Stimulated activated naive CD8-positive, alpha-beta T cell treated with anti-CD3 and anti-CD28 coated beads, Interleukin-15, amount 100 ng/mL, for 72 hours (primary cell): ENCODE results near the gene FXYD6.
"Not testable (repeated sequence)": the region's sequence is repeated elsewhere in the genome, so short reads cannot be mapped to it uniquely, and the experiment has no call there.

Source experiments
- ATAC-seq: fragments of 150-1000 bp; cut with Tn5 transposase; 2 replicates; pipeline ENCODE4 v1.10.0; 2021; ENCODE audit warnings: mild to moderate bottlenecking, moderate library complexity
- DNase-seq, 2 donors: peaks; one replicate each; pipeline ENCODE4 v3.0.0; 2021 to 2022
- H3K27ac Mint-ChIP-seq, 2 donors: one replicate each; pipeline ENCODE4 v1.8.0; 2022; ENCODE audit warnings: mild to moderate bottlenecking in 2 of 2, mixed read lengths in 2 of 2, moderate library complexity in 2 of 2
- H3K27me3 Mint-ChIP-seq: one replicate; pipeline ENCODE4 v1.8.0; 2022; ENCODE audit warnings: mixed read lengths
- H3K4me1 Mint-ChIP-seq: one replicate; pipeline ENCODE4 v1.8.0; 2022; ENCODE audit warnings: mild to moderate bottlenecking, mixed read lengths
- H3K4me3 Mint-ChIP-seq, 2 donors: one replicate each; pipeline ENCODE4 v1.8.0; 2022; ENCODE audit warnings: mild to moderate bottlenecking in 2 of 2, mixed read lengths in 2 of 2, moderate library complexity in 1 of 2
- H3K9me3 Mint-ChIP-seq, 2 donors: one replicate each; pipeline ENCODE4 v1.8.0; 2022; ENCODE audit warnings: mixed read lengths in 2 of 2

FXYD6 gene

DNA sequence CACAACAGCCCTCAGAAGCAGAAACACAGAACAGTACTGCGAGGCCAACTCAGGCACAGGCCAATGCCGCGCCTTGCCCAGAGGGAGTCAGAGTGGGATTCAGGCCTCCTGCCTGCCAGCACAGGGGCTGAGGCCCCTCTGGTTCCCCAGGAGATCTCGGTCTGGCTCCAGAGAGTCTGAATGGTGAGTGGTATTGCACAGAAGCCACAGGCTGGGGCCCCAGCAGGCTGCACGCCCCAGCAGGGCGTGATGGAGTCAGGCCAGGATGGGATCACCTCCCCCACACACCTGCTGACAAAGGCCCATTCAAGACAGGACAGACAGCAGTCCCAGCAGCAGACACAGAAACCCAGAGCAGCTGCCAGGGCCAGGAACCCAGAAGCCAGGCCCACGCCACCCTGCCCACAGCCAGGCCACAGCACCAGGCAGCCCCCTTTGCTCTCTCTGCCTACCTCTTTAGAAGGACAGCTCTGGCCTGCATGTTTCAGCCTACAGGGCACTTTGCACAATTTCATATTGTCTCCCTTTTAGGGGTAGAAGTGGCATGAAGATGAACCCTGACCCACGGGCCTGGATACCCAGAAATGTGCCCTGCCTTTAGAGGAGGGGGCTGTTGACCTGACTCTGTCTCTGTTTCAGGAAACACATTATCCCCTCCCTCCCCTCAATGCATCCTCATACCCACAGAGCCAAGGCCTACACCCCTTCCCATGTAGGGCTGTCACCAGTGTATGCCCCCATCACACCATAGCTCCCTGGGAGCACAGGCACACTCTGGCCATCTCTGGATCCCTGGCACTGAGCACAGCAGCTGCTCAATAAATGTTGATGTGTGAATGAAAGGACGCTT lies 6.1 kb downstream of the FXYD6 start:
- no peaks in the 10 kb centered on the region for H3K9me3 Mint-ChIP-seq
- peaks cover 37% of the 10 kb centered on the region for H3K27me3 Mint-ChIP-seq
- ATAC-seq (no peak), DNase-seq (no peak)
- H3K4me1 Mint-ChIP-seq: peaks cover 26% of the 10 kb centered on the region
- H3K27ac Mint-ChIP-seq: peak overlapping the region in 1 of 2 donors; percentile 57
- no peak overlapping the region for H3K4me3 Mint-ChIP-seq

DNA sequence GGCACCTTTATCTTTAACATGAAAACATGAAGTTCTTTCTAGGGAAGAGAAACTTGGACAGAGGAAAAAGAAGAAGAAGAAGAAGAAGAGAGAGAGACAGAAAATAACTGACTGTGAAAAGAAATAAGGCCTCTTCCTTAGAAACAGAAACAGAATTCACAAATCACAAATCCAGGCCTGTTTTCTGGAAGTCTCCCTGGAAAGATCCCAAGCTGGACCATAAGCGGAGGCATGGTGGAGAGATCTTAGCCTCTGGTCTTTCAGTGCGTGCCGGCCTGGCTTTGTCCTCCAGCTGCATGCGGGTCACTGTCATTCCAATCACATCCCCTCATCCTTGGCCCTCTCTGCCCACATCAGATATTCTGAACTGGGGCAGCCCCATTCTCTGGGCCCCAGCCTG lies 6.9 kb downstream of the FXYD6 start:
- no peak overlapping the region for H3K4me3 Mint-ChIP-seq
- H3K27ac Mint-ChIP-seq: peak overlapping the region in 1 of 2 donors; percentile 57
- H3K27me3 Mint-ChIP-seq: peaks cover 30% of the 10 kb centered on the region
- no peaks in the 10 kb centered on the region for H3K9me3 Mint-ChIP-seq
- DNase-seq (no peak), ATAC-seq (no peak)
- H3K4me1 Mint-ChIP-seq: peaks cover 20% of the 10 kb centered on the region

DNA sequence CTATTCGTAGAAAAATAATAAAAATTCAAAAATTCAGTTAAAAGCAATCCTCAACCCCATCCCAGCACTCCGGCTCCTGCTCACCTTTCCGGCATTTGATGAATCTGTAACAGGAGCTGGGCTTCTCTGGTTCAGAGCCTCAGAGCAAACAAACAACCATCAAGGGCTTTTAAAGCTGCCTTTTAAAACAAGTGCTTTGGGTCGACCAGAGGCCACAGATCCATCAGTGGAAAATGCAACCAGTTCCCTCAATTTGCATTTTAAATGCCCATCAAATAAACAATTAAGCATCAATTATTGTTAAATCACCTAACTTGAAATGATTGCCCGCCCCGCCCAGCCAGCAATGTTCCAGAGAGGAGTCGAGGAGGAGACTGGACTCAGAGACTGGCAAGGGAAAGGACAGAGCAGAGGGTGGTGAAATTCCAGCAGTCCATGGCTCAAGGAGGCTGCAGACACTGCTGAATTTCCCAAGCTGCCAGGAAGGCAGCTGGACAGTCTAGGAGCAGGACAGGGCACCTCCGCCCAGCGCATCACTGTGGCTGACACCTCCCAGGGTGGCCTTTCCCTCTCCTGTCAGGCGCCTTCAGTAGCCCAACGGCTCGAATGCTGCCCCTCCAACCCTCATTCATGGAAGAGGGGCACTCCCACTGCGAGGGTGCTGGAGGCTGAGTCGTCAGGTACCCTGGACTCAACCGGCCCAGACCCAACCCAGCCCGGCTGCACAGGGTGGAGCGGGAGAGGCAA lies 7.5 kb downstream of the FXYD6 start:
- Mint-ChIP-seq H3K27ac (peak overlapping the region in 1 of 2 donors; percentile 43), H3K27me3 (peaks cover 24% of the 10 kb centered on the region), H3K9me3 (no peaks in the 10 kb centered on the region), H3K4me1 (peaks cover 15% of the 10 kb centered on the region), H3K4me3 (no peak overlapping the region)
- DNase-seq: no peak
- ATAC-seq: no peak

DNA sequence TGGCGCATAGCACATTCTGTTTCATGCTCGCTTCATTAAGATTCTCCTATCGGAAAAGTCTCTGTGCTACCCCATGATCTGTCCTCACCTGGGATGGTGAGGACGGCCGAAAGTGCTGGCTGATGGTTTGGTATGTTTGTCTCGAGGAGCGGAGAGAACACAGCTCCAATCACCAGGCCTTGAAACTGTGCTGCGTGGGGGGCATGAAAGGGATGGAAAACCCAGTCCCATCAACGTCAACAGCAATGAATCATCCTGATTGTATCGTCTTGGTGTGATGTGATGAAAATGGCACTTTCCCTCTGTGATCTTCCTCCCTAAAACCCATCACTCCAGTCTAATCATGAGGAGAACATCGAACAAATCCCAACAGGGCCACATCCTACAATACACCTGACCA lies 8.4 kb downstream of the FXYD6 start:
- no peaks in the 10 kb centered on the region for H3K9me3 Mint-ChIP-seq
- no peak overlapping the region for H3K27ac Mint-ChIP-seq
- peaks cover 15% of the 10 kb centered on the region for H3K27me3 Mint-ChIP-seq
- H3K4me3 Mint-ChIP-seq: no peak overlapping the region
- ATAC-seq (no peak), DNase-seq (no peak)
- peaks cover 6% of the 10 kb centered on the region for H3K4me1 Mint-ChIP-seq

DNA sequence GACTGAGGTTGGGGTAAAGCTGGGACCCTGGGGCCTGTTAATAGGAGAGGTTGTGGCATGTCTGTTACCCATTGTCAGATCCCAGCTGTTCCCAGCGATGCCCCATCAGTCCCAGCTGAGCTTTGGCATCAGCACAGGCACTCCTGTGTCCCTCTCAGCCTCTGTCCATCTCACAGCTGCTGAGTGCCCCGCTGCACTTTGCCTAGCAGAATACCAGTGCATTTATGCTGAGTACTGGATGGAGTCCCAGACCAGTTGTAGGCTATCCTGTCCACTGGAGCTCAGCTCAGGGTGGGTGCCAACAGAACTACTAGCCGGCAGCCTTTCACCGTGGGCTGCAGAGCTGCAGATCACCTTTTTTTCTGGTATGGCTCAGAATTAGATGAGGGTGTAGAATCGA lies 9.9 kb downstream of the FXYD6 start:
- DNase-seq (no peak), ATAC-seq (no peak)
- H3K27me3 Mint-ChIP-seq: no peaks in the 10 kb centered on the region
- peaks cover 7% of the 10 kb centered on the region for H3K4me1 Mint-ChIP-seq
- H3K27ac Mint-ChIP-seq: no peak overlapping the region
- H3K9me3 Mint-ChIP-seq: no peaks in the 10 kb centered on the region
- H3K4me3 Mint-ChIP-seq: no peak overlapping the region

DNA sequence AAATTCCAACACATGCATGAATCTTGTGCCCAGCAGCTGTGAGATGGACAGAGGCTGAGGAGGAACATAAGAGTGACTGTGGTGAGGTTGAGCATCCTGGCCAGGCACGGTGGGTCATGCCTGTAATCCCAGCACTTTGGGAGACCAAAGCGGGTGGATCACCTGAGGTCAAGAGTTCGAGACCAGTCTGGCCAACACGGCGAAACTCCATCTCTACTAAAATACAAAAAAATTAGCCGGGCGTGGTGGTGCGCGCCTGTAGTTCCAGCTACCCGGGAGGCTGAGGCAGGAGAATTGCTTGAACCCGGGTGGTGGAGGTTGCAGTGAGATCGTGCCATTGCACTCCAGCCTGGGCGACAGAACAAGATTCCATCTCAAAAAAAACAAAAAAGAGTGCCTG lies 10.9 kb downstream of the FXYD6 start:
- H3K4me1 Mint-ChIP-seq, ATAC-seq, H3K27ac Mint-ChIP-seq, DNase-seq, H3K4me3 Mint-ChIP-seq, H3K27me3 Mint-ChIP-seq, H3K9me3 Mint-ChIP-seq: not testable (repeated sequence)

DNA sequence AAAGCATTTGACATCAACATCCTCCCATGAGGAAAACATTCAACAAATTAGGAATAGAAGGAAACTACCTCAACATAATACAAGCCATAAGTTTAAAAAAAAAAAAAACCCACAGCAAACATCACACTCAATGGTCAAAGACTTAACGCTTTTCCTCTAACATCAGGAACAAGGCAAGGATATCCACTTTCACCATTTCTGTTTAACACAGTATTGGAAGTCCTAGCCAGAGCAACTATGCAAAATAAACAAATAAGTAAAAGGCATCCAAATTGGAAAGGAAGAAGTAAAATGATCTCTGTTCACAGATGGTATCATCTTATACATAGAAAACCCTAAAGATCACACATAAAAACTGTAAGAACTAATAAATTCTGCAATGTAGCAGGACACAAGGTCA lies 13.1 kb downstream of the FXYD6 start:
- Mint-ChIP-seq H3K27me3 (no peaks in the 10 kb centered on the region), H3K4me3 (no peak overlapping the region), H3K9me3 (no peaks in the 10 kb centered on the region), H3K4me1 (peaks cover 7% of the 10 kb centered on the region), H3K27ac (no peak overlapping the region)
- no peak for DNase-seq
- ATAC-seq: no peak

DNA sequence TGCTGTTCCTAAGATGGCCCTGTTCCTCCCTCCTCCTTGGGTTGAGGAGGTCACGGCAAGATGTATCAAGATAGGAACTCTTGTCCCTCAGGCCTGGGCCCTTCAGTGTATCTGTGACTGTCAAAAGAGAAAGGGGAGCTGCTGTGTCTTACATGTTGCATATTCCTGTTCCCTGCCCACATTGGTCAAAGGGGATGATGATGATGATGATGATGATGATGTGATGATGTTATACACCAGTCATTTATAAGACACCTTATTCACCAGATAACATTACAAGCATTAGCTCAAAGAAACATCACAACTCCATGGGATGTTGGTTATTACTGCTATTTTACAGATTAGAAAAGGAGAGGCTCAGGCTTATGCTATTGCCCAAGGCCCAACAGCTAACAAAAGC lies 13.7 kb downstream of the FXYD6 start:
- Mint-ChIP-seq H3K27me3 (no peaks in the 10 kb centered on the region), H3K4me3 (no peak overlapping the region), H3K9me3 (no peaks in the 10 kb centered on the region), H3K27ac (peak overlapping the region in 1 of 2 donors; percentile 85), H3K4me1 (peaks cover 7% of the 10 kb centered on the region)
- no peak for ATAC-seq
- no peak for DNase-seq

DNA sequence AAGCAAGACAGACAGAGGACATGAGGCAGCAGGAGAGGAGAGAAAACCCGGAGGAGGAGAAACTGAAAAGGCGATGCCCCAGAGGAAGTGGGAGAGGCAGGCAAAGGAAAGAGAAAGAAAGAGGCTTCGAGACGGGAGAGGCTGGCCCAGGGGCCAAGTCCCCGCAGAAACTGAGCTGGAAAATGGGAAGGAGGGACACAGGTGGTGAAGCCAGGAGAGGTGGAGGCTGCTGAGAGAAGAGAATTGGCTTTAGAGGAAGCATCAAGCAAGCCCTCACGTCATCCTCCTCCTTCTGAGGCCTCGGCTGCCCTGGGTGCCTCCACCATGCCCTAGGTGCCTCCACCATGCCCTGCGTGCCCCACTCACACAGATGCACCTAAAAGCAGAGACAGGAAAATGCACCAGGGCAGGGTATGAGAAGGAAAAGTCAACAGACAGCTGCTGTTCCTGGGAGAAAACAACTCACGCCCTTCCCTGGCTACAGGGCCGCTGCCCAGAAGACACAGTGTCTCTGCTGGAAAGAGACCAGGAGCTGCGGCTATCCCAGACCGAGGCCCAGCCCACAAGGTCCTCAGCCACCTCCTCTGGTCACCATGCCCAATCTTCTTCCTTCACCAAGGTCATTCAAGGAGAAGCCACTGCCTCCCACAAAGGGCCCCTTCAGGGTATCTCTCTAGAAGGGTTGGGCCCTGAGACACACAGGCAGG lies 14.3 kb downstream of the FXYD6 start:
- Mint-ChIP-seq H3K4me3 (no peak overlapping the region), H3K4me1 (peaks cover 7% of the 10 kb centered on the region), H3K27me3 (no peaks in the 10 kb centered on the region), H3K9me3 (no peaks in the 10 kb centered on the region), H3K27ac (peak overlapping the region; percentile 41 to 85)
- DNase-seq (no peak), ATAC-seq (no peak)

DNA sequence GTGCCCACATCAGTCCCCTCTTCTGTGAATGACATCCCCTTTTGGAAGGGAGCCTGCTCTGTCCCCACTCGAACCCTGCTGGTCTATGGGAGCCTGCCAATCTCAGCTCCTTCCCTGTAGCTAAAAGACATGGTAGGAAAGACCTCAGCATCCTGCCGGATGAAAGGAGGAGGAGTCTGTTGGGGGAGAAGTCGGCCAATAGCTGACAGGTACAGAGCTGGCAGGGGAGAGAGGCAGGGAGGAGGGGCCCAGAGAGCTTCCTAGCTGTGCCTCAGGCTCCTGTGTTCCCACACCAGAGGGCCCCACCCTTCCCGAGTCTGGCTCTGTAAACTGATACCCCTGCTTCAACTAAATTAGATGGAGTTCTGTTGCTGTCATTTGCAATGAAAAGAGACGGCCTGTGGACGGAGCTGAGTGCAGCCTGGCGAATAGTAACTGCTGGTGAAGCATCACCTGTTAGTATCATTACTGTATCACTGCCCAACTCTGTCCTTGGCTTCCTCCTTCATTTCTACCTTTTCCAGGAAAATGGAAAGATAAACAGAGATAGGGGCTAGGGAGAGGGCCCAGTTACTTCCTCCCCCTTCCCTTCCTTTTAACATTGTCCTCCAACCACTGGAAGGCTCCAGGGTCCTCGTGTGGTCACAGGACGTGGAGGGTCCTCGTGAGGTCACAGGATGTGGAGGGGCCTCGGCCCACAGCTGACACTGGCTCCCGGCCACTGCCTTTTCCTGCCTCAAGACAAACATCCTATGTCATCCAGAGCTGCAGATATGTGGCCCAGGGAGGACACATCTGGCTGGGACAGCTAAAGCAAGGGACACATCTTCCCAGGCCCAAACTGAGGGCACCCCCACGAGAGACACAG lies 15.1 kb downstream of the FXYD6 start:
- no peaks in the 10 kb centered on the region for H3K9me3 Mint-ChIP-seq
- H3K4me3 Mint-ChIP-seq: no peak overlapping the region
- H3K4me1 Mint-ChIP-seq: peaks cover 7% of the 10 kb centered on the region
- no peak for DNase-seq
- no peak for ATAC-seq
- H3K27me3 Mint-ChIP-seq: no peaks in the 10 kb centered on the region
- H3K27ac Mint-ChIP-seq: peak overlapping the region in 1 of 2 donors; percentile 41

DNA sequence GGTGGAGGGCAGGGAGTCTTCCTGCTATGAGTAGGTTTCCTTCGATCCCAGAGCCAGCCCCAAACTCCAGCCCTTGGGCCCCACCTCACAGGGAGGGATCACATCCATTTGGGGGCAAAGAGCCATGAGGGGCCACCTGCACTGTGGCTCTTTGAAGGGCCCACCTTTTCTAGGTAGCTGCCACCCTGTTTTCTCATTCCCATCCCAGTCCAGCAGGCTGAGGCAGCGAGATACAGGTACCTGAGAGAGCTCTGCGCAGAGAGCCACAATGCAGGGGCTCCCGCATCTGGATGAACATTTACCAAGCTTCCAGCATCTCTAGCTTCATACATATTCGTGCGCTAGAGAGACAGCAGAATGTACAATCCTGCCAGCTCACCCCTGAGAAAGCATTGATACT lies 16.3 kb downstream of the FXYD6 start:
- no peaks in the 10 kb centered on the region for H3K9me3 Mint-ChIP-seq
- no peaks in the 10 kb centered on the region for H3K27me3 Mint-ChIP-seq
- H3K27ac Mint-ChIP-seq: no peak overlapping the region
- peaks cover 7% of the 10 kb centered on the region for H3K4me1 Mint-ChIP-seq
- ATAC-seq (no peak), DNase-seq (no peak)
- H3K4me3 Mint-ChIP-seq: no peak overlapping the region

DNA sequence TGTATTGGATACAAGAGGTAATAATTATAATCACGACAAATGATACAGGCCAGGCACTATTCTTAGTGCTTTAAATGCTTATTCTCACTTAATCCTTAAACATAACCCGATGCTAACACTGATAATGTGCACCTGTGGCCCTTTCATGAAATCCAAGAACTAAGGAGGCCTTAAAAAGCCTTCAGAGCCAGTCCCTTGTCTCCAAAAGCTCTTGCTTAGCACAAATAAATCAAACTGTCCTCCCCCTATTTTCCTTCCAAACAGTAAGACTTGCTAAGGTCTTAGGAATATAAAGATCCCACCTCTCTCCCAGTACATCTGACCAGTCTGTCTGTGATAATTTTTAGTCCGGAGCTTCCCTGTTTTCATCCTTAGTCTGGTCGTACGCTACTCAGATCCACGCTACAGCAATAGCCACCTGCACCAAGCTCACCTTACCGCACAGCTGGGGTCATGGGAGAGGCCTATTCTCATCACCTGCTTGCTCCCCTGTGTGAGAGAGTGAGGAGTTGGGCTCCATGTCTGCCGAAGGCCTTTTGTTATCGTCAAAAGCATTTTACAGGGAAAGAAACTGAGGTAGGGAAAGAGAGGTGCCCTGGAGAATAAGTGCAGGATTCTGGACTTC lies 16.9 kb downstream of the FXYD6 start:
- no peak overlapping the region for H3K4me3 Mint-ChIP-seq
- no peak overlapping the region for H3K27ac Mint-ChIP-seq
- no peak for DNase-seq
- ATAC-seq: no peak
- H3K9me3 Mint-ChIP-seq: no peaks in the 10 kb centered on the region
- no peaks in the 10 kb centered on the region for H3K27me3 Mint-ChIP-seq
- H3K4me1 Mint-ChIP-seq: peaks cover 7% of the 10 kb centered on the region

DNA sequence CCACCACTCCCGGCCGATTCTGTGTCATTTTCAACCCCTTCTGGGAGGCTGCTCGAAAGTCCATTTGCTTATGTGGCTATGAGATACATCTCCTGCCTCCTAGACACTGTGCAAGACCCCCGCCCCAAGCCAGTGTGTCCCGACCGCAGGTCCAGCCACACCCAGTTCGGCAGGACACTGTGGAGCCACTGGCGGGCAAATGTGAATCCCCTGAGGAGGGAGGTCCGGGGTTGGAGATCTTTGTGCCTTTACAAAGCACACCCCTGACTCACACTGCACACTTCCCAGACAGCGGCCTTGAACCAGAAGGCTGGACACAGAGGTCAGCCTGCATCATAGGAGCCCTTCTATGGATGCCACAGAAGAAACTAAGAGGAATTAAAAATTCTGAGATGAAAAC lies 17.4 kb downstream of the FXYD6 start:
- DNase-seq: no peak
- Mint-ChIP-seq H3K27ac (peak overlapping the region in 1 of 2 donors; percentile 37), H3K27me3 (no peaks in the 10 kb centered on the region), H3K4me1 (peaks cover 7% of the 10 kb centered on the region), H3K9me3 (no peaks in the 10 kb centered on the region), H3K4me3 (no peak overlapping the region)
- ATAC-seq: no peak

DNA sequence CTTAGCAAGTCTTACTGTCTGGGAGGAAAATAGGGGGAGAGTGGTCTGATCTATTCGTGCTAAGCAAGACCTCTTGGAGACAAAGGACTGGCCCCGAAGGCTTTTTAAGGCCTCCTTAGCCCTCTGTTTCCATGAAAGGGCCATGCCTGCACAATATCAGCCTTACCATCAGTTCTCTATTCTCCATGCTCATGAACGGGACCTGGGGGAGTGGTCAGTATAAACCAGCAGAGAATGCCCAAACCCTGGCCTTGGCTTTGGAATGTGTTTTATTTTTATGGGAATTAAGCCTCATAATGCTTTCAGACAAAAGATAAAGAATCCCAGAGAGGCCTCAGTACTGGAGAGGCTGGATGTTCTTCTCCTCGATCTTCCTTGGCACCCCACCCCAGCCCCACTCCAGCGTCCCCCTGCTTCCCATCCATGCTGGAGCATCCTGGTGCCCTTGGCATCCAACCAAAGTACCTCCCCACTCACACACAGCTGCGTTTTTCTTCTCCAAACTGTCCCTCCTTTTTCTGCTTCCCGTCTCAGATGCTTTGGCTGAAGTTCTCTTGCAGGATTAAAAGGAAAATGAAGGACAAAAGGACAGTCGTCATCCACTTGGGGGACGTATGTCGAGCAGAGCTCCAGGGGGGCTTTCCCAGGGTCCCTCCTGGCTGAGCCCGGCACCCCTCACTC lies 18.6 kb downstream of the FXYD6 start:
- no peak overlapping the region for H3K4me3 Mint-ChIP-seq
- DNase-seq (no peak), ATAC-seq (no peak)
- H3K9me3 Mint-ChIP-seq: peaks cover 2% of the 10 kb centered on the region in 2 donors
- no peaks in the 10 kb centered on the region for H3K27me3 Mint-ChIP-seq
- H3K4me1 Mint-ChIP-seq: peaks cover 8% of the 10 kb centered on the region
- H3K27ac Mint-ChIP-seq: no peak overlapping the region
